Naive thymus-derived CD8-positive, alpha-beta T cell (primary cell): ENCODE results near the gene CADPS2. TPM values are rescaled to one million over a fixed set of nuclear protein-coding genes. Genes with fewer than 3 reads are reported as not detected.
"Not testable (repeated sequence)": the region's sequence is repeated elsewhere in the genome, so short reads cannot be mapped to it uniquely, and the experiment has no call there.

Experiments
- ATAC-seq, 2 donors: fragments of 150-1000 bp; cut with Tn5 transposase in 1 of 2; sonication (Bioruptor Pico), chemical (Tn5 transposase) in 1 of 2; 1 replicate in 1 of 2; 2 replicates in 1 of 2; pipeline ENCODE4 v1.10.0; 2021; ENCODE audit warnings: mild to moderate bottlenecking in 2 of 2, moderate library complexity in 2 of 2
- POLR2A ChIA-PET: fragments of 350-600 bp; sonication (Branson Sonifier 250); formaldehyde crosslinking; loops from one replicate; lab custom pipeline; 2021; ENCODE audit warnings: antibody characterized with exemption; lab: Charles Lee
- DNase-seq, 10 donors: peaks; one replicate each; pipeline versions ENCODE4 v3.0.0 to v3.0.0-alpha.2; 2020 to 2022
- H3K27ac Mint-ChIP-seq, 10 donors: one replicate each; pipeline ENCODE4 v1.8.0; 2020 to 2022; ENCODE audit warnings: mild to moderate bottlenecking in 10 of 10, mixed read lengths in 10 of 10, moderate library complexity in 4 of 10, inconsistent platforms in 1 of 10
- H3K27me3 Mint-ChIP-seq, 5 donors: one replicate each; pipeline ENCODE4 v1.8.0; 2021 to 2022; ENCODE audit warnings: mixed read lengths in 5 of 5
- H3K36me3 Mint-ChIP-seq, 3 donors: one replicate each; pipeline ENCODE4 v1.8.0; 2020 to 2022; ENCODE audit warnings: mixed read lengths in 3 of 3, mild to moderate bottlenecking in 2 of 3, inconsistent platforms in 1 of 3
- H3K4me1 Mint-ChIP-seq, 4 donors: one replicate each; pipeline ENCODE4 v1.8.0; 2021 to 2022; ENCODE audit warnings: mixed read lengths in 4 of 4
- H3K4me3 Mint-ChIP-seq, 10 donors: one replicate each; pipeline ENCODE4 v1.8.0; 2020 to 2022; ENCODE audit warnings: mild to moderate bottlenecking in 10 of 10, mixed read lengths in 10 of 10, moderate library complexity in 6 of 10, inconsistent platforms in 1 of 10
- H3K9me3 Mint-ChIP-seq, 9 donors: one replicate each; pipeline ENCODE4 v1.8.0; 2020 to 2022; ENCODE audit warnings: mixed read lengths in 9 of 9, mild to moderate bottlenecking in 3 of 9, inconsistent platforms in 1 of 9, moderate library complexity in 1 of 9
- polyA plus RNA-seq, 3 donors: library from polyadenylated mRNA; unstranded; fragments of 300-500 nt; fragmentation: Illumina TruSeq; gene quantifications; one replicate each; pipeline ENCODE4 v1.2.3, GENCODE V29; 2021
- total RNA-seq, 8 experiments: library from RNA in 2 of 8; stranded (reverse) in 2 of 8; gene quantifications; one replicate each; pipeline ENCODE4 v1.2.3 and lab custom pipeline; 2021 to 2026

CADPS2 gene
- total and polyA plus RNA-seq, 5 experiments from 2014 or later, result not detected

GRCh38 chr7:122672536-122672935 lies 213.7 kb downstream of the CADPS2 start:
- no peak overlapping the region for H3K4me3 Mint-ChIP-seq
- H3K9me3 Mint-ChIP-seq, result peaks cover 0 to 19% (median 1%) of the 10 kb centered on the region in 9 donors
- no peaks in the 10 kb centered on the region for H3K4me1 Mint-ChIP-seq
- H3K27ac Mint-ChIP-seq, result no peak overlapping the region
- H3K36me3 Mint-ChIP-seq, result no peaks in the 10 kb centered on the region
- H3K27me3 Mint-ChIP-seq, result no peaks in the 10 kb centered on the region
- ATAC-seq, result no peak
- POLR2A ChIA-PET, result no interaction called here
- no peak for DNase-seq

GRCh38 chr7:122663733-122664132 lies 222.5 kb downstream of the CADPS2 start:
- Mint-ChIP-seq H3K4me1 (no peaks in the 10 kb centered on the region), H3K4me3 (no peak overlapping the region), H3K36me3 (no peaks in the 10 kb centered on the region), H3K27ac (no peak overlapping the region), H3K9me3 (peaks cover 0 to 11% (median 2%) of the 10 kb centered on the region in 9 donors), H3K27me3 (no peaks in the 10 kb centered on the region)
- POLR2A ChIA-PET, result no interaction called here
- no peak for ATAC-seq
- no peak for DNase-seq

GRCh38 chr7:122658856-122659255 lies 227.4 kb downstream of the CADPS2 start:
- DNase-seq, result no peak
- ATAC-seq, result no peak
- Mint-ChIP-seq H3K36me3 (no peaks in the 10 kb centered on the region), H3K27ac (no peak overlapping the region), H3K4me1 (no peaks in the 10 kb centered on the region), H3K27me3 (no peaks in the 10 kb centered on the region), H3K4me3 (no peak overlapping the region), H3K9me3 (peaks cover 0 to 11% (median 4%) of the 10 kb centered on the region in 9 donors)
- POLR2A ChIA-PET, result no interaction called here

GRCh38 chr7:122653685-122654084 lies 232.6 kb downstream of the CADPS2 start:
- no peaks in the 10 kb centered on the region for H3K4me1 Mint-ChIP-seq
- no peak overlapping the region for H3K4me3 Mint-ChIP-seq
- DNase-seq (no peak), ATAC-seq (no peak)
- POLR2A ChIA-PET, result no interaction called here
- H3K36me3 Mint-ChIP-seq, result no peaks in the 10 kb centered on the region
- no peak overlapping the region for H3K27ac Mint-ChIP-seq
- H3K9me3 Mint-ChIP-seq, result peaks cover 0 to 10% (median 4%) of the 10 kb centered on the region in 9 donors
- no peaks in the 10 kb centered on the region for H3K27me3 Mint-ChIP-seq

GRCh38 chr7:122652876-122653275 lies 233.4 kb downstream of the CADPS2 start:
- POLR2A ChIA-PET, result no interaction called here
- Mint-ChIP-seq H3K36me3 (no peaks in the 10 kb centered on the region), H3K4me3 (no peak overlapping the region), H3K27me3 (no peaks in the 10 kb centered on the region), H3K27ac (no peak overlapping the region), H3K9me3 (peaks cover 0 to 10% (median 4%) of the 10 kb centered on the region in 9 donors), H3K4me1 (no peaks in the 10 kb centered on the region)
- ATAC-seq, result no peak
- no peak for DNase-seq

GRCh38 chr7:122651451-122651850 lies 234.8 kb downstream of the CADPS2 start:
- no peaks in the 10 kb centered on the region for H3K27me3 Mint-ChIP-seq
- H3K36me3 Mint-ChIP-seq, result no peaks in the 10 kb centered on the region
- peaks cover 0 to 18% (median 0%) of the 10 kb centered on the region in 9 donors for H3K9me3 Mint-ChIP-seq
- no peak for DNase-seq
- no peaks in the 10 kb centered on the region for H3K4me1 Mint-ChIP-seq
- POLR2A ChIA-PET, result no interaction called here
- no peak for ATAC-seq
- no peak overlapping the region for H3K4me3 Mint-ChIP-seq
- H3K27ac Mint-ChIP-seq, result no peak overlapping the region

GRCh38 chr7:122643250-122643649 lies 243.0 kb downstream of the CADPS2 start:
- Mint-ChIP-seq H3K36me3 (peaks cover 0 to 10% (median 0%) of the 10 kb centered on the region in 3 donors), H3K4me3 (no peak overlapping the region), H3K9me3 (peaks cover 1 to 30% (median 7%) of the 10 kb centered on the region in 9 donors), H3K27ac (no peak overlapping the region), H3K27me3 (peaks cover 0 to 3% (median 0%) of the 10 kb centered on the region in 5 donors), H3K4me1 (no peaks in the 10 kb centered on the region)
- POLR2A ChIA-PET, result no interaction called here
- DNase-seq (no peak), ATAC-seq (no peak)

GRCh38 chr7:122638459-122638858 lies 247.8 kb downstream of the CADPS2 start:
- Mint-ChIP-seq H3K36me3 (peaks cover 0 to 10% (median 0%) of the 10 kb centered on the region in 3 donors), H3K27ac (no peak overlapping the region), H3K4me3 (no peak overlapping the region), H3K9me3 (peaks cover 3 to 27% (median 13%) of the 10 kb centered on the region in 9 donors), H3K27me3 (peaks cover 0 to 3% (median 0%) of the 10 kb centered on the region in 5 donors), H3K4me1 (no peaks in the 10 kb centered on the region)
- DNase-seq (no peak), ATAC-seq (no peak)
- POLR2A ChIA-PET, result no interaction called here

GRCh38 chr7:122637784-122638183 lies 248.5 kb downstream of the CADPS2 start:
- Mint-ChIP-seq H3K27ac (no peak overlapping the region), H3K27me3 (peaks cover 0 to 3% (median 0%) of the 10 kb centered on the region in 5 donors), H3K9me3 (peaks cover 3 to 24% (median 12%) of the 10 kb centered on the region in 9 donors), H3K4me1 (no peaks in the 10 kb centered on the region), H3K36me3 (peaks cover 0 to 10% (median 0%) of the 10 kb centered on the region in 3 donors), H3K4me3 (no peak overlapping the region)
- POLR2A ChIA-PET, result no interaction called here
- ATAC-seq (no peak), DNase-seq (no peak)

GRCh38 chr7:122635481-122635880 lies 250.8 kb downstream of the CADPS2 start:
- H3K27me3 Mint-ChIP-seq, H3K27ac Mint-ChIP-seq, H3K4me1 Mint-ChIP-seq, POLR2A ChIA-PET, ATAC-seq, H3K4me3 Mint-ChIP-seq, DNase-seq: not testable (repeated sequence)
- peaks cover 5 to 22% (median 12%) of the 10 kb centered on the region in 9 donors for H3K9me3 Mint-ChIP-seq
- H3K36me3 Mint-ChIP-seq, result peaks cover 0 to 10% (median 0%) of the 10 kb centered on the region in 3 donors

GRCh38 chr7:122633472-122633871 lies 252.8 kb downstream of the CADPS2 start:
- Mint-ChIP-seq H3K9me3 (peaks cover 1 to 15% (median 8%) of the 10 kb centered on the region in 9 donors), H3K4me1 (no peaks in the 10 kb centered on the region), H3K27me3 (no peaks in the 10 kb centered on the region), H3K36me3 (no peaks in the 10 kb centered on the region), H3K4me3 (no peak overlapping the region), H3K27ac (no peak overlapping the region)
- ATAC-seq (no peak), DNase-seq (no peak)
- POLR2A ChIA-PET, result no interaction called here

- no peak for ATAC-seq
- Mint-ChIP-seq H3K36me3 (no peaks in the 10 kb centered on the region), H3K27ac (no peak overlapping the region)
Measured at GRCh38 chr7:122632238-122632637, 254.0 kb downstream of the CADPS2 start.

GRCh38 chr7:122629412-122629953 lies 256.8 kb downstream of the CADPS2 start:
- no peaks in the 10 kb centered on the region for H3K27me3 Mint-ChIP-seq
- no peaks in the 10 kb centered on the region for H3K4me1 Mint-ChIP-seq

More at GRCh38 chr7:122632238-122632637, 254.0 kb downstream of the CADPS2 start:
- Mint-ChIP-seq H3K9me3 (peaks cover 3 to 15% (median 8%) of the 10 kb centered on the region in 9 donors), H3K4me1 (no peaks in the 10 kb centered on the region), H3K27me3 (no peaks in the 10 kb centered on the region), H3K4me3 (no peak overlapping the region)
- POLR2A ChIA-PET, result no interaction called here
- DNase-seq, result no peak

More at GRCh38 chr7:122629412-122629953, 256.8 kb downstream of the CADPS2 start:
- no peaks in the 10 kb centered on the region for H3K36me3 Mint-ChIP-seq
- no peak overlapping the region for H3K27ac Mint-ChIP-seq
- no peak for DNase-seq
- H3K4me3 Mint-ChIP-seq, result no peak overlapping the region
- ATAC-seq, result no peak
- H3K9me3 Mint-ChIP-seq, result peaks cover 0 to 13% (median 0%) of the 10 kb centered on the region in 9 donors
- POLR2A ChIA-PET, result no interaction called here
